ENCODE measurements around the gene IGSF3.
"Not testable (repeated sequence)": the region's sequence is repeated elsewhere in the genome, so short reads cannot be mapped to it uniquely, and the experiment has no call there.

GRCh38 chr1:116608841-116609240 lies 58.7 kb downstream of the IGSF3 start:
- not testable (repeated sequence) for TF ChIP-seq CTCF (conservative IDR thresholded peaks at IDR 0.05 in 1 of 2, IDR thresholded peaks at IDR 0.05 in 1 of 2; ENCODE audit: extremely low read depth in 1 of 2, insufficient read depth in 1 of 2, low read depth in 1 of 2, low read length in 2 of 2); EZH2 (IDR thresholded peaks at IDR 0.05; ENCODE audit: borderline replicate concordance, low read length)
